ENCODE data around the gene INTS1. TPM values are rescaled to one million over a fixed set of nuclear protein-coding genes. Genes with fewer than 3 reads are reported as not detected.

The INTS1 gene
- total RNA-seq, 4 donors from 2014 or later: 29.8 to 65.5 (median 41.4) TPM

GRCh38 chr7:1544896-1545416 lies 40.8 kb upstream of the INTS1 start:
- WGBS, 2 donors (ENCODE audit: low coverage in 1 of 2): no CpG with 5 or more reads among the region's 16 CpGs
- Histone ChIP-seq H3K27me3 (no peaks in the 10 kb centered on the region), H3K9me3 (no peaks in the 10 kb centered on the region), H3K27ac (peak overlapping the region in 1 of 4 donors; percentile 40), H3K4me1 (peaks cover 0 to 6% (median 0%) of the 10 kb centered on the region in 3 donors), H3K36me3 (peaks cover 0 to 51% of the 10 kb centered on the region in 2 donors), H3K4me3 (no peak overlapping the region)
- TF ChIP-seq EP300 (IDR thresholded peaks at IDR 0.05) (no peak), CTCF (IDR thresholded peaks at IDR 0.05) (no peak), POLR2AphosphoS5 (IDR thresholded peaks at IDR 0.05) (no peak), POLR2A (IDR thresholded peaks at IDR 0.05) (no peak)
- no peak for ATAC-seq

GRCh38 chr7:1544178-1544895 lies 40.1 kb upstream of the INTS1 start:
- Histone ChIP-seq H3K27me3 (no peaks in the 10 kb centered on the region), H3K36me3 (peaks cover 0 to 57% of the 10 kb centered on the region in 2 donors), H3K9me3 (no peaks in the 10 kb centered on the region), H3K27ac (peak overlapping the region in 2 of 4 donors; percentile 17 to 40), H3K4me3 (no peak overlapping the region), H3K4me1 (peaks cover 0 to 10% (median 0%) of the 10 kb centered on the region in 3 donors)
- TF ChIP-seq POLR2AphosphoS5 (IDR thresholded peaks at IDR 0.05): peak; percentile 15
- TF ChIP-seq CTCF (IDR thresholded peaks at IDR 0.05): no peak
- 60% methylated on average over 3 of the region's 41 CpGs; no CpG with 5 or more reads in 1 of the 2 donors for WGBS, 2 donors (ENCODE audit: low coverage in 1 of 2)
- no peak for ATAC-seq

GRCh38 chr7:1543826-1544177 lies 39.6 kb upstream of the INTS1 start:
- Histone ChIP-seq H3K4me1 (peaks cover 0 to 15% (median 3%) of the 10 kb centered on the region in 3 donors), H3K27ac (peak overlapping the region in 2 of 4 donors; percentile 17 to 40), H3K27me3 (no peaks in the 10 kb centered on the region), H3K9me3 (no peaks in the 10 kb centered on the region), H3K36me3 (peaks cover 0 to 63% of the 10 kb centered on the region in 2 donors), H3K4me3 (no peak overlapping the region)
- ATAC-seq: no peak
- TF ChIP-seq EP300 (IDR thresholded peaks at IDR 0.05): no peak
- no peak for TF ChIP-seq POLR2AphosphoS5 (IDR thresholded peaks at IDR 0.05)
- no peak for TF ChIP-seq POLR2A (IDR thresholded peaks at IDR 0.05)
- TF ChIP-seq CTCF (IDR thresholded peaks at IDR 0.05): no peak
- no CpG with 5 or more reads among the region's 6 CpGs for WGBS, 2 donors (ENCODE audit: low coverage in 1 of 2)

GRCh38 chr7:1542841-1543747 lies 38.9 kb upstream of the INTS1 start:
- Histone ChIP-seq H3K36me3 (peaks cover 0 to 66% of the 10 kb centered on the region in 2 donors), H3K9me3 (no peaks in the 10 kb centered on the region), H3K27ac (peak overlapping the region in 2 of 4 donors; percentile 14 to 40), H3K4me3 (no peak overlapping the region), H3K4me1 (peaks cover 0 to 22% (median 9%) of the 10 kb centered on the region in 3 donors), H3K27me3 (no peaks in the 10 kb centered on the region)
- 75 to 98% methylated on average over 2 to 14 of the region's 38 CpGs for WGBS, 2 donors (ENCODE audit: low coverage in 1 of 2)
- no peak for ATAC-seq
- TF ChIP-seq POLR2A (IDR thresholded peaks at IDR 0.05): no peak
- TF ChIP-seq EP300 (IDR thresholded peaks at IDR 0.05): no peak
- no peak for TF ChIP-seq POLR2AphosphoS5 (IDR thresholded peaks at IDR 0.05)
- no peak for TF ChIP-seq CTCF (IDR thresholded peaks at IDR 0.05)
